Endothelial cell of umbilical vein (primary cell): ENCODE data around the gene ZNF526. TPM values are rescaled to one million over a fixed set of nuclear protein-coding genes. Genes with fewer than 3 reads are reported as not detected.
A peak's percentile ranks its signal among the peaks of the same experiment; 100 is the strongest.

ENCODE experiments used
- BruUV-seq: library from RNA; stranded (reverse); fragments of 400-500 nt; replicated peaks from 2 replicates; lab custom pipeline; 2021; lab: Mats Ljungman, UMichigan
- CTCF ChIA-PET: fragments of 300-600, 350-600 bp; sonication (Branson Sonifier 250); formaldehyde crosslinking; loops from one replicate; lab custom pipeline; 2021; ENCODE audit warnings: antibody characterized with exemption, inconsistent platforms; lab: Charles Lee
- POLR2A ChIA-PET: fragments of 300-600, 350-600 bp; sonication (Branson Sonifier 250); formaldehyde crosslinking; loops from one replicate; lab custom pipeline; 2021; ENCODE audit warnings: antibody characterized with exemption, inconsistent platforms; lab: Charles Lee
- DNase-seq: peaks from one replicate; pipeline ENCODE4 v3.0.0-alpha.2; 2011; ENCODE audit warnings: low read depth, low spot score
- FAIRE-seq: peaks from 2 replicates; lab custom pipeline; 2011; peaks lifted over from hg19 to GRCh38; lab: Jason Lieb, UNC
- H2AFZ ChIP-seq: 2 replicates; pipeline ENCODE4 v1.6.0; 2012; ENCODE audit warnings: low read depth, low read length, control low read depth, inconsistent platforms
- H3K27ac ChIP-seq: 2 replicates; pipeline ENCODE4 v1.5.1; 2011; ENCODE audit warnings: low read depth, mild to moderate bottlenecking, control low read depth, low read length, moderate library complexity; ENCODE audit not compliant: insufficient read depth
- H3K27me3 ChIP-seq, 2 experiments: 2 replicates each; pipeline versions ENCODE4 v1.6.0 to v1.6.1; 2011; ENCODE audit warnings: low read length in 2 of 2, mixed read lengths in 1 of 2; ENCODE audit not compliant: control insufficient read depth in 2 of 2, insufficient read depth in 2 of 2
- H3K36me3 ChIP-seq, 2 experiments: 2 replicates in 1 of 2; 3 replicates in 1 of 2; pipeline ENCODE4 v1.5.1; 2011; ENCODE audit warnings: low read length in 2 of 2, mild to moderate bottlenecking in 1 of 2, moderate library complexity in 1 of 2; ENCODE audit not compliant: control insufficient read depth in 2 of 2, insufficient read depth in 2 of 2; ENCODE audit errors: extremely low read depth in 1 of 2
- H3K4me1 ChIP-seq: 3 replicates; pipeline ENCODE4 v1.5.1; 2011; ENCODE audit warnings: mild to moderate bottlenecking, low read length; ENCODE audit not compliant: control insufficient read depth, insufficient read depth; ENCODE audit errors: extremely low read depth
- H3K4me2 ChIP-seq: 2 replicates; pipeline ENCODE4 v1.6.1; 2011; ENCODE audit warnings: low read length, control low read depth, mixed read lengths; ENCODE audit not compliant: insufficient read depth
- H3K4me3 ChIP-seq, 3 experiments: fragments of 200-600 bp in 1 of 3; sonication (generic), shearing (Covaris generic) in 1 of 3; replicated peaks in 1 of 3; 2 replicates each; pipeline ENCODE4 v1.5.1; 2011 to 2016; ENCODE audit warnings: control low read depth in 3 of 3, low read length in 3 of 3, mild to moderate bottlenecking in 2 of 3, inconsistent platforms in 1 of 3, low read depth in 1 of 3, moderate library complexity in 1 of 3; ENCODE audit not compliant: insufficient read depth in 1 of 3
- H3K79me2 ChIP-seq: 2 replicates; pipeline ENCODE4 v1.6.0; 2012; ENCODE audit warnings: low read length, inconsistent platforms; ENCODE audit not compliant: control insufficient read depth, insufficient read depth
- H3K9ac ChIP-seq: replicated peaks from 2 replicates; pipeline ENCODE3; 2011; ENCODE audit warnings: low read length, control low read depth; ENCODE audit not compliant: insufficient read depth; ENCODE audit errors: extremely low read depth
- H3K9me1 ChIP-seq: replicated peaks from 3 replicates; pipeline ENCODE4 v1.6.0; 2011; ENCODE audit warnings: mild to moderate bottlenecking, low read length; ENCODE audit not compliant: control insufficient read depth, insufficient read depth; ENCODE audit errors: extremely low read depth
- H3K9me3 ChIP-seq: replicated peaks from 2 replicates; pipeline ENCODE4 v1.5.1; 2012; ENCODE audit warnings: low read length, inconsistent platforms; ENCODE audit not compliant: control insufficient read depth, insufficient read depth
- H4K20me1 ChIP-seq: replicated peaks from 2 replicates; pipeline ENCODE3; 2011; ENCODE audit warnings: mild to moderate bottlenecking, low read length; ENCODE audit not compliant: control insufficient read depth, insufficient read depth; ENCODE audit errors: extremely low read depth
- CTCF ChIP-seq, 2 donors: IDR thresholded peaks; 1 replicate in 1 of 2; 2 replicates in 1 of 2; pipeline ENCODE4 v1.5.1; 2011; ENCODE audit warnings: low read length in 2 of 2, mild to moderate bottlenecking in 2 of 2, moderate library complexity in 2 of 2, control low read depth in 1 of 2, inconsistent platforms in 1 of 2, low read depth in 1 of 2; ENCODE audit not compliant: insufficient read depth in 1 of 2; ENCODE audit errors: extremely low read depth in 1 of 2
- EZH2 ChIP-seq: IDR thresholded peaks from 2 replicates; pipeline ENCODE4 v1.6.1; 2012; ENCODE audit warnings: borderline replicate concordance, low read depth, mild to moderate bottlenecking, moderate library complexity, low read length, inconsistent platforms; ENCODE audit not compliant: severe bottlenecking
- FOS ChIP-seq: IDR thresholded peaks from 2 replicates; pipeline ENCODE4 v1.6.1; 2011; ENCODE audit warnings: mild to moderate bottlenecking, low read length, moderate library complexity, borderline replicate concordance; ENCODE audit not compliant: insufficient read depth
- GATA2 ChIP-seq: IDR thresholded peaks from 2 replicates; pipeline ENCODE4 v1.7.0; 2011; ENCODE audit warnings: low read depth, mild to moderate bottlenecking, moderate library complexity, mixed read lengths, low read length; ENCODE audit not compliant: insufficient read length, insufficient read depth
- JUN ChIP-seq: IDR thresholded peaks from 2 replicates; pipeline ENCODE4 v1.6.1; 2011; ENCODE audit warnings: borderline replicate concordance, low read depth; ENCODE audit not compliant: insufficient read length, insufficient read depth
- MAX ChIP-seq: IDR thresholded peaks from 2 replicates; pipeline ENCODE4 v1.6.1; 2011; ENCODE audit not compliant: insufficient read depth, insufficient read length
- MYC ChIP-seq: IDR thresholded peaks from one replicate; pipeline ENCODE4 v1.6.1; 2011; ENCODE audit warnings: mild to moderate bottlenecking, low read depth, low read length
- POLR2A ChIP-seq: IDR thresholded peaks from 2 replicates; pipeline ENCODE4 v1.6.1; 2012; ENCODE audit warnings: low read depth, mild to moderate bottlenecking, control low read depth, low read length
- POLR2AphosphoS5 ChIP-seq: IDR thresholded peaks from 2 replicates; pipeline ENCODE4 v1.6.1; 2012; ENCODE audit warnings: low read depth, mild to moderate bottlenecking, control low read depth, low read length, moderate library complexity; ENCODE audit not compliant: insufficient read depth
- dilution Hi-C: fragments of 300-500 bp; cut with MboI; formaldehyde crosslinking; loops from one replicate; pipeline ENCODE4 v1.15.0; 2019; ENCODE audit warnings: low sequenced_read_pairs; ENCODE audit not compliant: extremely low pct_ligation_motif_present
- intact Hi-C: fragments of 100-400 bp; cut with micrococcal nuclease; formaldehyde crosslinking; loops from one replicate; pipeline ENCODE4 v1.10.0; 2022
- polyA plus RNA-seq, 4 experiments: library from polyadenylated mRNA; depleted of rRNA in 3 of 4; stranded (reverse) in 3 of 4; unstranded in 1 of 4; fragments of >200 nt; gene quantifications; 2 replicates each; pipeline versions ENCODE4 v1.2.1 to v1.2.3, GENCODE V29; 2011 to 2012; ENCODE audit warnings: missing spikeins in 1 of 4
- total RNA-seq: library from RNA; stranded (reverse); gene quantifications from 2 replicates; pipeline ENCODE4 v1.2.3, GENCODE V29; 2021

Gene ZNF526
- total and polyA plus RNA-seq, 2 donors (not counting 3 experiments of a cell fraction or from before 2014, with no cell fraction given) = 6.5 to 13.3 TPM

- Histone ChIP-seq H3K9me1 (no peaks in the 10 kb centered on the region), H3K27me3 (no peaks in the 10 kb centered on the region), H2AFZ (peak overlapping the region; percentile 97), H4K20me1 (no peaks in the 10 kb centered on the region), H3K9ac (peak overlapping the region; percentile 84), H3K4me3 (peak overlapping the region; percentile 40 to 64 (median 49)), H3K9me3 (no peaks in the 10 kb centered on the region), H3K79me2 (peaks cover 26% of the 10 kb centered on the region), H3K36me3 (peaks cover 4 to 8% of the 10 kb centered on the region in 2 experiments), H3K4me1 (peaks cover 22% of the 10 kb centered on the region), H3K4me2 (peak overlapping the region; percentile 96), H3K27ac (peak overlapping the region; percentile 59)
- DNase-seq = no peak
- no peak for TF ChIP-seq POLR2AphosphoS5
- TF ChIP-seq EZH2 = no peak
- no peak for TF ChIP-seq GATA2
- no peak for TF ChIP-seq MAX
- no peak for TF ChIP-seq JUN
- TF ChIP-seq POLR2A = no peak
- TF ChIP-seq CTCF (IDR thresholded peaks at IDR 0.05; ENCODE audit: extremely low read depth in 1 of 2, insufficient read depth in 1 of 2, low read depth in 1 of 2, low read length in 2 of 2) = no peak
- no peak for TF ChIP-seq MYC
- no peak for TF ChIP-seq FOS
- dilution Hi-C loops (no loop called here), intact Hi-C loops (loop anchor here (1.0 kb wide), 4 partner anchors 12 to 35 kb away; partner anchors contain the start of genes ERF, GSK3A, PAFAH1B3 and PRR19)
- CTCF ChIA-PET = interaction anchor here (1.0 to 1.6 kb wide), 5 partner anchors 12 to 23 kb away, joined by 3 to 10 read pairs (median 5); no protein-coding TSS in a partner anchor
- BruUV-seq = no TSS peak
- peak; percentile 33 for FAIRE-seq
- POLR2A ChIA-PET = no interaction called here
These were observed 47.6 kb downstream of the ZNF526 start for GRCh38 chr19:42267644-42268141.
